AG09309 (cell line): Measurements from ENCODE around the gene U2SURP.

Source experiments
- DNase-seq: peaks from one replicate; pipeline ENCODE4 v3.0.0-alpha.2; 2010; ENCODE audit warnings: low read depth
- H3K4me3 ChIP-seq: 2 replicates; pipeline ENCODE4 v1.5.1; 2011; ENCODE audit warnings: mild to moderate bottlenecking, low read depth, low read length, moderate library complexity; ENCODE audit not compliant: control insufficient read depth
- TF ChIP-seq, protein P1 (sequence below): IDR thresholded peaks from 2 replicates; pipeline ENCODE4 v1.5.1; 2011; ENCODE audit warnings: mild to moderate bottlenecking, low read depth, low read length, inconsistent platforms; ENCODE audit not compliant: insufficient read depth, control insufficient read depth; ENCODE audit errors: missing control alignments

U2SURP gene

DNA sequence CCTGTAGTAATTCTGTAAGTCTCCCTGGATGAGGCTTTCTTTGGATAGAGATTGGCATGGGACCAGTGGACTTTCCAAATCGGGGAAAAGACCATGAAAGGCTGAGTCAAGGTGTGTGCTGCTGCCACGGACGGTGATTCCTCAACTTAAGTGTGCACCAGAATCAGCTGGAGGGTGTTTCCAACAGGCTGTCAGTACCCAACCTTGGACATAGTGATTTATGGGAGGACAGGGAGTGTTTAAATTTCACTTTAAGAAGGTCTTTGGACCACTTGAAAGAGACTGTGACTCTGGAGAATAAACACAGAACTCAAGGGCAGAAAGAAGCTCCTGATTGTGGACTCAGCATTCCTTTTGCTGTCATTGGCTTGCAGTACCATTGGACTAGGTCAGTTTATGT, 97.8 kb downstream of the U2SURP start:
- no peak for DNase-seq
- TF ChIP-seq, protein P1, sequence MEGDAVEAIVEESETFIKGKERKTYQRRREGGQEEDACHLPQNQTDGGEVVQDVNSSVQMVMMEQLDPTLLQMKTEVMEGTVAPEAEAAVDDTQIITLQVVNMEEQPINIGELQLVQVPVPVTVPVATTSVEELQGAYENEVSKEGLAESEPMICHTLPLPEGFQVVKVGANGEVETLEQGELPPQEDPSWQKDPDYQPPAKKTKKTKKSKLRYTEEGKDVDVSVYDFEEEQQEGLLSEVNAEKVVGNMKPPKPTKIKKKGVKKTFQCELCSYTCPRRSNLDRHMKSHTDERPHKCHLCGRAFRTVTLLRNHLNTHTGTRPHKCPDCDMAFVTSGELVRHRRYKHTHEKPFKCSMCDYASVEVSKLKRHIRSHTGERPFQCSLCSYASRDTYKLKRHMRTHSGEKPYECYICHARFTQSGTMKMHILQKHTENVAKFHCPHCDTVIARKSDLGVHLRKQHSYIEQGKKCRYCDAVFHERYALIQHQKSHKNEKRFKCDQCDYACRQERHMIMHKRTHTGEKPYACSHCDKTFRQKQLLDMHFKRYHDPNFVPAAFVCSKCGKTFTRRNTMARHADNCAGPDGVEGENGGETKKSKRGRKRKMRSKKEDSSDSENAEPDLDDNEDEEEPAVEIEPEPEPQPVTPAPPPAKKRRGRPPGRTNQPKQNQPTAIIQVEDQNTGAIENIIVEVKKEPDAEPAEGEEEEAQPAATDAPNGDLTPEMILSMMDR = no peak
- no peak overlapping the region for H3K4me3 ChIP-seq

DNA sequence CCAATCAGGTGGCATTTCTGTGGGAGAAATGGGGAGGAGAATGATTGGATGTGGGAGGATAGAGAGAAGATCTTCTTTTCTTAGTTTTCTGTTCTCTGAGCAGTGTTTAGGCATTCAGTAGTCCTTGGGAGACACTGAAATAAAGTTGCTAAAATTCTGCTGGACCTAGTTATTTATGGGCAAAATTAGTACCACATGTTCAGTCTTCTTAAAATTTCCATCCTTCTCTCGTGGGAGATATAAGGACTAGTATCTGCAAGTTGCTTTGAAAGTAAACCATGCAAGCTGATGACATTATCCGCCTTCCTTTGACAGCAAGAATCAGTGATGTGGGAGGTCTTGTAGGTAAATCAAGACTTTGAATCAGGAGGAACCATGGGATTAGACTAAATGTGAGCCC, 98.3 kb downstream of the U2SURP start:
- no peak for DNase-seq
- TF ChIP-seq, protein P1 = no peak
- H3K4me3 ChIP-seq = no peak overlapping the region

DNA sequence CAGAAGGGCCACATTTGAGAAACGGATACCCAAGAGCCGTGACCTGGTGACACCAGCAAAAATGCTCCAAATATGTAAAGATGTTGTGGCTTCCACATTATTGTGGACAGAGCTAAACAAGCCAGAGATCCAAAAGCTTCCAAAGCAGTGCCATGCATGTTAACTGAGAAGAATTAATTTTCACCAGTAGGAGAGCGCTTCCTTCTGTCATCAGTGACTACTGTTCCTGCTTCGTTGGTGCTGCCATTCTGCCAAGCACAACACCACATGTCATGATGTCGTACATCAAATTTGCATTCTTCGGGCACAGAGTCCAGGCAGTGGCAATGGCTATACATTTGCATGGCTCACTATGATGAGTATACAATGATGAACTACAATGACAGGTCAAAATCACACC, 99.1 kb downstream of the U2SURP start:
- DNase-seq = no peak
- TF ChIP-seq, protein P1 = no peak
- H3K4me3 ChIP-seq = no peak overlapping the region

DNA sequence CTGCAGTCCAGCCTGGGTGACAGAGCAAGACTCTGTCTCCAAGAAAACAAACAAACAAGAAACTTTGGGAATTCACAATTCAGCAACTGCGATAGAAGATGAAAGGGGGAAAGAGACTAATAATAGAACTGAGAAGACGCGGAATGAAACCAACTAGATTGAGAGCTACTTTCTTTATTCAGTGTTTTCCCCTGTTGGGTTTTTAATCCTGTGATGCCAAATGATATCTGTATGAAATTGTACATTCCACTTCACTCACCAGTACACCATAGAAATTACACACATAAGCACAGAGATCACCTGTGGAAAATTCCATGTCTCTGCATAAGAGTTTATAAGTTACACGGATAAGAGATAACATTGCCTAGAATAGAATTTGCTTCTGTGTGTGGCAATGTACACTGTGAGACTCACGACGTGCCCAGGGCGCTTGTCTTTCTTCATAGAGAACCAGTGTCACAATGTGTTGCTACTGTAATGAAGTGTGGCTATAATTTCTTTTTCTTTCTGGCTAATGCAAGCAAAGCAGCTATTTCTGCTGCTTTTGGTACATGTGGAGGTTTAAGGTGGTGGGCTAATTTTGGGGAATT, 100.5 kb downstream of the U2SURP start:
- TF ChIP-seq, protein P1 = no peak
- H3K4me3 ChIP-seq = no peak overlapping the region
- no peak for DNase-seq

DNA sequence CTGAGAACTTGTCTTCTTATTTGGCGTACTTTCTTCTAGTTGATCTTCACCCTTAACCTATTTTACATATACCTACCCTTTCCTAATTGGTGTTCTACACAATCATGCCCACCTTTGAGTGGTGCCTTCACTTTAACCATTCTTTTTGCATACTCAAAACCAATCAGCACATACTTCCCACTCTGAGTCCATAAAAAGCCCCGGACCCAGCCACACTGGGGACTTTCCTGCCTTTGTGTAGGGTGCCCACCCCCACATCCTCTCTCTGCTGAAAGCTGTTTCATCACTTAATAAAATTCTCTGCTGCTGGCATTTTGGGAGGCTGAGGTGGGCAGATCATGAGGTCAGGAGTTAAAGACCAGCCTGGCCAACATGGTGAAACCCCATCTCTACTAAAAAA, 102.3 kb downstream of the U2SURP start:
- TF ChIP-seq, protein P1 = no peak
- no peak for DNase-seq
- H3K4me3 ChIP-seq = no peak overlapping the region

DNA sequence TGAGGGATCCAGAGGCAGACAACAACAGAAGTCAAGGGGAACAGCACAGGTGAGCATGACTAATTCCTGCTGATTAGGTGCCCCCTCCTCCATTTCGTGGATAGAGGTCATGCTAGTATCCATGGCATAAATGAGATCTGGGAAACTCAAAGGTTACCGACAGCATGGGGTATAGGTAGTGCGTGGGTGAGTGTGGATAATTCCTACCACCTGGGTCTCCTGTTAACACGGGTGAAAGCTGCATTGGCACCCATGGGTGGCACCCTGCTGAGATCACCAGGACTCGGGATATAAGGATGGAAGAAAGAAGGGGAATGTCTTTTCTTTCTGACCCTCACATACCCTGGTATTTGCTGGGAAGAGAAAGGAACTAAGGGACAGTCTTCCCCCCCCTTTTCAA, 103.8 kb downstream of the U2SURP start:
- DNase-seq = no peak
- TF ChIP-seq, protein P1 = no peak
- no peak overlapping the region for H3K4me3 ChIP-seq

DNA sequence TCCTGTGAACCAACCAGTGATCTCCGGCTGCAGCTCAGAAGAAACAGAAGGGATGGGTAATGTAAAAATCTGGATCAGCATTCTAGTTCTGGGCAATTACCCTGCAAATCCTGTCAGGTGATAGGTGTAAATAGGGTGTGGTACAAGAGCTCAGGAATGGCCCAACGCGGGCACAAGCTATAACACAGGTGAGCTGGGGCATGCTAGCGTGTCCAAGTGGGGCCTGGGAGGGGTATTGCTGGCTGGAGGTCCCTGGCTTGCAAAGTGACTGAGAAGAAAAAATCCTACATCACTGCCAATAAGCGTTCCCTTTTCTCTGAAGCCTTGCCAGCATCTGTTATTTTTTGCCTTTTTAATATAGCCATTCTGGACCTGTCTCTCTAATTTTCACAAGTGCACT, 108.5 kb downstream of the U2SURP start:
- TF ChIP-seq, protein P1 = no peak
- no peak for DNase-seq
- H3K4me3 ChIP-seq = no peak overlapping the region
